ENCODE measurements around the gene IL17RD. TPM values are rescaled to one million over a fixed set of nuclear protein-coding genes. Genes with fewer than 3 reads are reported as not detected.

Gene IL17RD
- polyA plus RNA-seq, 2 of the 4 experiments (the other 2 are of a cell fraction) = 0.89 to 1.4 TPM

- POLR2A ChIA-PET = interaction anchor here (0.6 to 1.6 kb wide), 2 partner anchors 19 to 58 kb away, joined by 3 to 8 read pairs; partner anchors contain the start of gene SPATA12
- peak; percentile 46 to 51 for DNase-seq (ENCODE audit: low read depth in 1 of 2, low spot score in 1 of 2)
- CTCF ChIA-PET = interaction anchor here (0.6 to 1.9 kb wide), 6 partner anchors 71 to 810 kb away, joined by 3 to 18 read pairs (median 4); no protein-coding TSS in a partner anchor
- TF ChIP-seq EHF (CRISPR knock-in tag; IDR thresholded peaks at IDR 0.05) (no peak), RAD21 (conservative IDR thresholded peaks at IDR 0.05 in 1 of 2, IDR thresholded peaks at IDR 0.05 in 1 of 2) (peak in 1 of 2 experiments; percentile 43; a peak in 2 of 5 replicates), SMC3 (IDR thresholded peaks at IDR 0.05) (peak; percentile 14; the same call in 1 of the 3 replicates), POLR2A (IDR thresholded peaks at IDR 0.05; ENCODE audit: low read length) (peak; percentile 59), SREBF2 (IDR thresholded peaks at IDR 0.05) (no peak), TP53 (CRISPR knock-in tag; IDR thresholded peaks at IDR 0.05) (no peak), POLR2AphosphoS2 (conservative IDR thresholded peaks at IDR 0.05; ENCODE audit: low read length) (no peak), EP300 (IDR thresholded peaks at IDR 0.05) (no peak), RFX5 (IDR thresholded peaks at IDR 0.05) (no peak), GATA3 (IDR thresholded peaks at IDR 0.05; ENCODE audit: borderline replicate concordance) (no peak), HES2 (IDR thresholded peaks at IDR 0.05) (no peak), JUNB (IDR thresholded peaks at IDR 0.05) (no peak), KDM5A (IDR thresholded peaks at IDR 0.05) (no peak), PHF8 (IDR thresholded peaks at IDR 0.05; ENCODE audit: borderline replicate concordance, low read depth) (peak; percentile 51), TFCP2L1 (CRISPR knock-in tag; IDR thresholded peaks at IDR 0.05) (no peak), HOXB5 (CRISPR knock-in tag; IDR thresholded peaks at IDR 0.05) (no peak), HDAC2 (IDR thresholded peaks at IDR 0.05) (no peak), NPAS2 (CRISPR knock-in tag; IDR thresholded peaks at IDR 0.05; ENCODE audit: borderline replicate concordance) (no peak), ZC3H11A (IDR thresholded peaks at IDR 0.05) (no peak), EHMT2 (IDR thresholded peaks at IDR 0.05; ENCODE audit: low read depth) (no peak), MAZ (IDR thresholded peaks at IDR 0.05; ENCODE audit: borderline replicate concordance, low read depth, low read length) (no peak), CHD4 (IDR thresholded peaks at IDR 0.05; ENCODE audit: borderline replicate concordance) (no peak), HMGXB4 (CRISPR knock-in tag; IDR thresholded peaks at IDR 0.05; ENCODE audit: borderline replicate concordance) (no peak)
- TF ChIP-seq, protein P1, sequence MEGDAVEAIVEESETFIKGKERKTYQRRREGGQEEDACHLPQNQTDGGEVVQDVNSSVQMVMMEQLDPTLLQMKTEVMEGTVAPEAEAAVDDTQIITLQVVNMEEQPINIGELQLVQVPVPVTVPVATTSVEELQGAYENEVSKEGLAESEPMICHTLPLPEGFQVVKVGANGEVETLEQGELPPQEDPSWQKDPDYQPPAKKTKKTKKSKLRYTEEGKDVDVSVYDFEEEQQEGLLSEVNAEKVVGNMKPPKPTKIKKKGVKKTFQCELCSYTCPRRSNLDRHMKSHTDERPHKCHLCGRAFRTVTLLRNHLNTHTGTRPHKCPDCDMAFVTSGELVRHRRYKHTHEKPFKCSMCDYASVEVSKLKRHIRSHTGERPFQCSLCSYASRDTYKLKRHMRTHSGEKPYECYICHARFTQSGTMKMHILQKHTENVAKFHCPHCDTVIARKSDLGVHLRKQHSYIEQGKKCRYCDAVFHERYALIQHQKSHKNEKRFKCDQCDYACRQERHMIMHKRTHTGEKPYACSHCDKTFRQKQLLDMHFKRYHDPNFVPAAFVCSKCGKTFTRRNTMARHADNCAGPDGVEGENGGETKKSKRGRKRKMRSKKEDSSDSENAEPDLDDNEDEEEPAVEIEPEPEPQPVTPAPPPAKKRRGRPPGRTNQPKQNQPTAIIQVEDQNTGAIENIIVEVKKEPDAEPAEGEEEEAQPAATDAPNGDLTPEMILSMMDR (IDR thresholded peaks at IDR 0.05) = peak; percentile 22; the same call in 1 of the 3 replicates
- TF ChIP-seq, protein P2, sequence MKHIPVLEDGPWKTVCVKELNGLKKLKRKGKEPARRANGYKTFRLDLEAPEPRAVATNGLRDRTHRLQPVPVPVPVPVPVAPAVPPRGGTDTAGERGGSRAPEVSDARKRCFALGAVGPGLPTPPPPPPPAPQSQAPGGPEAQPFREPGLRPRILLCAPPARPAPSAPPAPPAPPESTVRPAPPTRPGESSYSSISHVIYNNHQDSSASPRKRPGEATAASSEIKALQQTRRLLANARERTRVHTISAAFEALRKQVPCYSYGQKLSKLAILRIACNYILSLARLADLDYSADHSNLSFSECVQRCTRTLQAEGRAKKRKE (CRISPR knock-in tag; IDR thresholded peaks at IDR 0.05; ENCODE audit: low read depth) = no peak
- TF ChIP-seq, protein P3, sequence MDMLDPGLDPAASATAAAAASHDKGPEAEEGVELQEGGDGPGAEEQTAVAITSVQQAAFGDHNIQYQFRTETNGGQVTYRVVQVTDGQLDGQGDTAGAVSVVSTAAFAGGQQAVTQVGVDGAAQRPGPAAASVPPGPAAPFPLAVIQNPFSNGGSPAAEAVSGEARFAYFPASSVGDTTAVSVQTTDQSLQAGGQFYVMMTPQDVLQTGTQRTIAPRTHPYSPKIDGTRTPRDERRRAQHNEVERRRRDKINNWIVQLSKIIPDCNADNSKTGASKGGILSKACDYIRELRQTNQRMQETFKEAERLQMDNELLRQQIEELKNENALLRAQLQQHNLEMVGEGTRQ (IDR thresholded peaks at IDR 0.05) = no peak
- TF ChIP-seq, protein P4, sequence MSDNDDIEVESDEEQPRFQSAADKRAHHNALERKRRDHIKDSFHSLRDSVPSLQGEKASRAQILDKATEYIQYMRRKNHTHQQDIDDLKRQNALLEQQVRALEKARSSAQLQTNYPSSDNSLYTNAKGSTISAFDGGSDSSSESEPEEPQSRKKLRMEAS (IDR thresholded peaks at IDR 0.05) = peak; percentile 61
- TF ChIP-seq, protein P5, sequence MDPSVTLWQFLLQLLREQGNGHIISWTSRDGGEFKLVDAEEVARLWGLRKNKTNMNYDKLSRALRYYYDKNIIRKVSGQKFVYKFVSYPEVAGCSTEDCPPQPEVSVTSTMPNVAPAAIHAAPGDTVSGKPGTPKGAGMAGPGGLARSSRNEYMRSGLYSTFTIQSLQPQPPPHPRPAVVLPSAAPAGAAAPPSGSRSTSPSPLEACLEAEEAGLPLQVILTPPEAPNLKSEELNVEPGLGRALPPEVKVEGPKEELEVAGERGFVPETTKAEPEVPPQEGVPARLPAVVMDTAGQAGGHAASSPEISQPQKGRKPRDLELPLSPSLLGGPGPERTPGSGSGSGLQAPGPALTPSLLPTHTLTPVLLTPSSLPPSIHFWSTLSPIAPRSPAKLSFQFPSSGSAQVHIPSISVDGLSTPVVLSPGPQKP (IDR thresholded peaks at IDR 0.05; ENCODE audit: low read depth, low read length) = no peak
- TF ChIP-seq, protein P6, sequence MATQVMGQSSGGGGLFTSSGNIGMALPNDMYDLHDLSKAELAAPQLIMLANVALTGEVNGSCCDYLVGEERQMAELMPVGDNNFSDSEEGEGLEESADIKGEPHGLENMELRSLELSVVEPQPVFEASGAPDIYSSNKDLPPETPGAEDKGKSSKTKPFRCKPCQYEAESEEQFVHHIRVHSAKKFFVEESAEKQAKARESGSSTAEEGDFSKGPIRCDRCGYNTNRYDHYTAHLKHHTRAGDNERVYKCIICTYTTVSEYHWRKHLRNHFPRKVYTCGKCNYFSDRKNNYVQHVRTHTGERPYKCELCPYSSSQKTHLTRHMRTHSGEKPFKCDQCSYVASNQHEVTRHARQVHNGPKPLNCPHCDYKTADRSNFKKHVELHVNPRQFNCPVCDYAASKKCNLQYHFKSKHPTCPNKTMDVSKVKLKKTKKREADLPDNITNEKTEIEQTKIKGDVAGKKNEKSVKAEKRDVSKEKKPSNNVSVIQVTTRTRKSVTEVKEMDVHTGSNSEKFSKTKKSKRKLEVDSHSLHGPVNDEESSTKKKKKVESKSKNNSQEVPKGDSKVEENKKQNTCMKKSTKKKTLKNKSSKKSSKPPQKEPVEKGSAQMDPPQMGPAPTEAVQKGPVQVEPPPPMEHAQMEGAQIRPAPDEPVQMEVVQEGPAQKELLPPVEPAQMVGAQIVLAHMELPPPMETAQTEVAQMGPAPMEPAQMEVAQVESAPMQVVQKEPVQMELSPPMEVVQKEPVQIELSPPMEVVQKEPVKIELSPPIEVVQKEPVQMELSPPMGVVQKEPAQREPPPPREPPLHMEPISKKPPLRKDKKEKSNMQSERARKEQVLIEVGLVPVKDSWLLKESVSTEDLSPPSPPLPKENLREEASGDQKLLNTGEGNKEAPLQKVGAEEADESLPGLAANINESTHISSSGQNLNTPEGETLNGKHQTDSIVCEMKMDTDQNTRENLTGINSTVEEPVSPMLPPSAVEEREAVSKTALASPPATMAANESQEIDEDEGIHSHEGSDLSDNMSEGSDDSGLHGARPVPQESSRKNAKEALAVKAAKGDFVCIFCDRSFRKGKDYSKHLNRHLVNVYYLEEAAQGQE (IDR thresholded peaks at IDR 0.05) = no peak
These were observed 86.3 kb downstream of the IL17RD start for GRCh38 chr3:57078635-57079473.

More at GRCh38 chr3:57078635-57079473, 86.3 kb downstream of the IL17RD start:
- 0% methylated on average over 3 of the region's 91 CpGs for WGBS (ENCODE audit: missing lambda C conversion rate)
- Histone ChIP-seq H3K4me2 (peak overlapping the region; percentile 93), H3K9me3 (no peaks in the 10 kb centered on the region), H3K27ac (peak overlapping the region; percentile 94 to 99), H3K4me1 (peaks cover 20% of the 10 kb centered on the region; the same call in 1 of the 3 replicates), H3K4me3 (peak overlapping the region; percentile 99)
- FAIRE-seq (no peak), ATAC-seq (peak; percentile 80 to 85)
